ENCODE measurements around the gene TRPV6.

Gene TRPV6

GRCh38 chr7:142885311-142886230, at the start of gene TRPV6:
Gene TRPV6, minus strand, starts transcription at chr7:142885745.
- no peaks in the 10 kb centered on the region for H3K4me1 Mint-ChIP-seq (ENCODE audit: low read depth)
- H3K27ac Mint-ChIP-seq = no peak within 1 kb of the TSS
- no peak within 1 kb of the TSS for H3K4me3 Mint-ChIP-seq
- H3K9me3 Mint-ChIP-seq = no peaks in the 10 kb centered on the region
- H3K36me3 Mint-ChIP-seq (ENCODE audit: low read depth) = no peaks in the 10 kb centered on the region
- H3K27me3 Mint-ChIP-seq (ENCODE audit: low read depth) = peaks cover 5% of the 10 kb centered on the region

- Mint-ChIP-seq H3K27ac (no peak overlapping the region), H3K4me3 (no peak overlapping the region), H3K27me3 (ENCODE audit: low read depth) (no peaks in the 10 kb centered on the region), H3K9me3 (no peaks in the 10 kb centered on the region), H3K36me3 (ENCODE audit: low read depth) (no peaks in the 10 kb centered on the region), H3K4me1 (ENCODE audit: low read depth) (no peaks in the 10 kb centered on the region)
Observed at GRCh38 chr7:142934056-142934455, 48.5 kb upstream of the TRPV6 start.

- Mint-ChIP-seq H3K4me1 (ENCODE audit: low read depth) (no peaks in the 10 kb centered on the region), H3K27ac (no peak within 1 kb of the TSS), H3K9me3 (no peaks in the 10 kb centered on the region), H3K36me3 (ENCODE audit: low read depth) (no peaks in the 10 kb centered on the region), H3K27me3 (ENCODE audit: low read depth) (no peaks in the 10 kb centered on the region), H3K4me3 (no peak within 1 kb of the TSS)
Observed at GRCh38 chr7:142933624-142934023, 48.1 kb upstream of the TRPV6 start, which contains the start of gene TRPV5. Gene TRPV5, minus strand, starts transcription at chr7:142933746. Its CDS starts 287 bp downstream, at chr7:142933459.

GRCh38 chr7:142933092-142933475, 47.5 kb upstream of the TRPV6 start:
- H3K9me3 Mint-ChIP-seq = no peaks in the 10 kb centered on the region
- no peak overlapping the region for H3K4me3 Mint-ChIP-seq
- no peaks in the 10 kb centered on the region for H3K4me1 Mint-ChIP-seq (ENCODE audit: low read depth)
- H3K27ac Mint-ChIP-seq = no peak overlapping the region
- no peaks in the 10 kb centered on the region for H3K36me3 Mint-ChIP-seq (ENCODE audit: low read depth)
- no peaks in the 10 kb centered on the region for H3K27me3 Mint-ChIP-seq (ENCODE audit: low read depth)

GRCh38 chr7:142932386-142933091, 47.0 kb upstream of the TRPV6 start:
- Mint-ChIP-seq H3K4me1 (ENCODE audit: low read depth) (no peaks in the 10 kb centered on the region), H3K27ac (no peak overlapping the region), H3K9me3 (no peaks in the 10 kb centered on the region), H3K4me3 (no peak overlapping the region), H3K36me3 (ENCODE audit: low read depth) (no peaks in the 10 kb centered on the region), H3K27me3 (ENCODE audit: low read depth) (no peaks in the 10 kb centered on the region)

- Mint-ChIP-seq H3K27ac (no peak overlapping the region), H3K36me3 (ENCODE audit: low read depth) (no peaks in the 10 kb centered on the region), H3K4me3 (no peak overlapping the region), H3K4me1 (ENCODE audit: low read depth) (no peaks in the 10 kb centered on the region), H3K9me3 (no peaks in the 10 kb centered on the region), H3K27me3 (ENCODE audit: low read depth) (peaks cover 6% of the 10 kb centered on the region)
Observed at GRCh38 chr7:142930126-142930730, 44.7 kb upstream of the TRPV6 start.

GRCh38 chr7:142927949-142928348, 42.4 kb upstream of the TRPV6 start:
- Mint-ChIP-seq H3K27me3 (ENCODE audit: low read depth) (peaks cover 6% of the 10 kb centered on the region), H3K27ac (no peak overlapping the region), H3K36me3 (ENCODE audit: low read depth) (no peaks in the 10 kb centered on the region), H3K4me3 (no peak overlapping the region), H3K4me1 (ENCODE audit: low read depth) (no peaks in the 10 kb centered on the region), H3K9me3 (no peaks in the 10 kb centered on the region)

GRCh38 chr7:142927085-142927745, 41.7 kb upstream of the TRPV6 start:
- Mint-ChIP-seq H3K27me3 (ENCODE audit: low read depth) (peaks cover 6% of the 10 kb centered on the region), H3K4me1 (ENCODE audit: low read depth) (no peaks in the 10 kb centered on the region), H3K9me3 (no peaks in the 10 kb centered on the region), H3K36me3 (ENCODE audit: low read depth) (no peaks in the 10 kb centered on the region), H3K27ac (no peak overlapping the region), H3K4me3 (no peak overlapping the region)

GRCh38 chr7:142925413-142925812, 39.9 kb upstream of the TRPV6 start:
- Mint-ChIP-seq H3K27me3 (ENCODE audit: low read depth) (peaks cover 10% of the 10 kb centered on the region), H3K9me3 (no peaks in the 10 kb centered on the region), H3K4me3 (no peak overlapping the region), H3K36me3 (ENCODE audit: low read depth) (no peaks in the 10 kb centered on the region), H3K4me1 (ENCODE audit: low read depth) (no peaks in the 10 kb centered on the region), H3K27ac (no peak overlapping the region)

GRCh38 chr7:142923391-142923790, 37.8 kb upstream of the TRPV6 start:
- Mint-ChIP-seq H3K9me3 (no peaks in the 10 kb centered on the region), H3K27ac (no peak overlapping the region), H3K27me3 (ENCODE audit: low read depth) (peaks cover 10% of the 10 kb centered on the region), H3K4me3 (no peak overlapping the region), H3K4me1 (ENCODE audit: low read depth) (no peaks in the 10 kb centered on the region), H3K36me3 (ENCODE audit: low read depth) (no peaks in the 10 kb centered on the region)

GRCh38 chr7:142919656-142920055, 34.1 kb upstream of the TRPV6 start:
- Mint-ChIP-seq H3K4me3 (no peak overlapping the region), H3K27ac (no peak overlapping the region), H3K27me3 (ENCODE audit: low read depth) (peaks cover 15% of the 10 kb centered on the region), H3K9me3 (no peaks in the 10 kb centered on the region), H3K4me1 (ENCODE audit: low read depth) (no peaks in the 10 kb centered on the region), H3K36me3 (ENCODE audit: low read depth) (no peaks in the 10 kb centered on the region)

GRCh38 chr7:142918901-142919300, 33.4 kb upstream of the TRPV6 start:
- Mint-ChIP-seq H3K27ac (no peak overlapping the region), H3K4me1 (ENCODE audit: low read depth) (no peaks in the 10 kb centered on the region)

GRCh38 chr7:142917447-142917846, 31.9 kb upstream of the TRPV6 start:
- Mint-ChIP-seq H3K27me3 (ENCODE audit: low read depth) (peaks cover 21% of the 10 kb centered on the region), H3K4me1 (ENCODE audit: low read depth) (peaks cover 2% of the 10 kb centered on the region), H3K27ac (no peak overlapping the region), H3K4me3 (no peak overlapping the region), H3K36me3 (ENCODE audit: low read depth) (no peaks in the 10 kb centered on the region), H3K9me3 (no peaks in the 10 kb centered on the region)

More at GRCh38 chr7:142918901-142919300, 33.4 kb upstream of the TRPV6 start:
- peaks cover 21% of the 10 kb centered on the region for H3K27me3 Mint-ChIP-seq (ENCODE audit: low read depth)
- no peak overlapping the region for H3K4me3 Mint-ChIP-seq
- no peaks in the 10 kb centered on the region for H3K9me3 Mint-ChIP-seq
- no peaks in the 10 kb centered on the region for H3K36me3 Mint-ChIP-seq (ENCODE audit: low read depth)

- Mint-ChIP-seq H3K9me3 (no peaks in the 10 kb centered on the region), H3K4me3 (no peak overlapping the region), H3K4me1 (ENCODE audit: low read depth) (peaks cover 2% of the 10 kb centered on the region), H3K27me3 (ENCODE audit: low read depth) (peaks cover 16% of the 10 kb centered on the region), H3K27ac (no peak overlapping the region), H3K36me3 (ENCODE audit: low read depth) (no peaks in the 10 kb centered on the region)
Observed at GRCh38 chr7:142916508-142916907, 31.0 kb upstream of the TRPV6 start.

Data from T-helper 1 cell treated with Interleukin-12 subunit alpha and Interleukin-12 subunit beta and Interleukin-4 antibody, amounts not matched to agents 30 μg/mL and 1 μg/mL, for 36 hours (primary cell).